ENCODE results near the gene SYNDIG1. TPM values are rescaled to one million over a fixed set of nuclear protein-coding genes. Genes with fewer than 3 reads are reported as not detected.

The SYNDIG1 gene
- total RNA-seq, 1 donor from 2014 or later = 5.7 TPM

GRCh38 chr20:24658920-24659660, 189.7 kb downstream of the SYNDIG1 start:
- peaks cover 3% of the 10 kb centered on the region for H3K4me1 Mint-ChIP-seq (ENCODE audit: low read depth, unreplicated experiment)
- no peaks in the 10 kb centered on the region for H4K20me1 ChIP-seq (ENCODE audit: insufficient read depth, low read length)
- H3K9ac ChIP-seq (ENCODE audit: low read length) = no peak overlapping the region
- peaks cover 3% of the 10 kb centered on the region for H3K36me3 Mint-ChIP-seq (ENCODE audit: low read depth, unreplicated experiment)
- no peaks in the 10 kb centered on the region for H3K9me3 ChIP-seq (ENCODE audit: insufficient read depth, low read depth, low read length)
- H3K27me3 ChIP-seq (ENCODE audit: insufficient read depth, low read length) = no peaks in the 10 kb centered on the region
- no peak overlapping the region for H3K4me2 ChIP-seq (ENCODE audit: low read length)
- H3K27ac Mint-ChIP-seq (ENCODE audit: unreplicated experiment) = no peak overlapping the region
- H3K4me3 ChIP-seq (ENCODE audit: insufficient read depth, low read depth, low read length) = no peak overlapping the region
- no peak overlapping the region for H2AFZ ChIP-seq (ENCODE audit: low read depth, low read length)
- no peak overlapping the region for H3K27ac ChIP-seq (ENCODE audit: low read depth, low read length)
- H3K9me3 Mint-ChIP-seq (ENCODE audit: unreplicated experiment) = no peaks in the 10 kb centered on the region
- DNase-seq (ENCODE audit: low read depth) = no peak
- H3K36me3 ChIP-seq (ENCODE audit: insufficient read depth, low read length) = no peaks in the 10 kb centered on the region
- peaks cover 23% of the 10 kb centered on the region for H3K4me1 ChIP-seq (ENCODE audit: insufficient read depth, low read length)
- TF ChIP-seq EZH2 (IDR thresholded peaks at IDR 0.05; ENCODE audit: insufficient read depth, low read length) = no peak
- TF ChIP-seq CTCF (IDR thresholded peaks at IDR 0.05; ENCODE audit: insufficient read depth, low read depth, low read length) = no peak
- H3K79me2 ChIP-seq (ENCODE audit: insufficient read depth, low read length) = no peaks in the 10 kb centered on the region
- FAIRE-seq = no peak
- no peak overlapping the region for H3K4me3 Mint-ChIP-seq (ENCODE audit: unreplicated experiment)
- peaks cover 22% of the 10 kb centered on the region for H3K27me3 Mint-ChIP-seq (ENCODE audit: low read depth, unreplicated experiment)

- no peak overlapping the region for H3K4me3 Mint-ChIP-seq (ENCODE audit: unreplicated experiment)
- peaks cover 1% of the 10 kb centered on the region for H3K4me1 Mint-ChIP-seq (ENCODE audit: low read depth, unreplicated experiment)
- H4K20me1 ChIP-seq (ENCODE audit: insufficient read depth, low read length) = no peaks in the 10 kb centered on the region
- no peaks in the 10 kb centered on the region for H3K79me2 ChIP-seq (ENCODE audit: insufficient read depth, low read length)
- H3K27ac Mint-ChIP-seq (ENCODE audit: unreplicated experiment) = no peak overlapping the region
- H3K36me3 Mint-ChIP-seq (ENCODE audit: low read depth, unreplicated experiment) = peaks cover 3% of the 10 kb centered on the region
- no peak overlapping the region for H2AFZ ChIP-seq (ENCODE audit: low read depth, low read length)
- no peak overlapping the region for H3K27ac ChIP-seq (ENCODE audit: low read depth, low read length)
- H3K9ac ChIP-seq (ENCODE audit: low read length) = no peak overlapping the region
- peaks cover 3% of the 10 kb centered on the region for H3K9me3 Mint-ChIP-seq (ENCODE audit: unreplicated experiment)
- no peaks in the 10 kb centered on the region for H3K27me3 ChIP-seq (ENCODE audit: insufficient read depth, low read length)
- no peaks in the 10 kb centered on the region for H3K36me3 ChIP-seq (ENCODE audit: insufficient read depth, low read length)
- no peak overlapping the region for H3K4me2 ChIP-seq (ENCODE audit: low read length)
- H3K27me3 Mint-ChIP-seq (ENCODE audit: low read depth, unreplicated experiment) = peaks cover 25% of the 10 kb centered on the region
- H3K4me3 ChIP-seq (ENCODE audit: insufficient read depth, low read depth, low read length) = no peak overlapping the region
- TF ChIP-seq CTCF (IDR thresholded peaks at IDR 0.05; ENCODE audit: insufficient read depth, low read depth, low read length) (no peak), EZH2 (IDR thresholded peaks at IDR 0.05; ENCODE audit: insufficient read depth, low read length) (no peak)
- DNase-seq (ENCODE audit: low read depth) (no peak), FAIRE-seq (no peak)
- peaks cover 23% of the 10 kb centered on the region for H3K4me1 ChIP-seq (ENCODE audit: insufficient read depth, low read length)
- no peaks in the 10 kb centered on the region for H3K9me3 ChIP-seq (ENCODE audit: insufficient read depth, low read depth, low read length)
Observed at GRCh38 chr20:24659835-24660234, 190.4 kb downstream of the SYNDIG1 start.

GRCh38 chr20:24660651-24661050, 191.2 kb downstream of the SYNDIG1 start:
- Mint-ChIP-seq H3K9me3 (ENCODE audit: unreplicated experiment) (peaks cover 3% of the 10 kb centered on the region), H3K36me3 (ENCODE audit: low read depth, unreplicated experiment) (peaks cover 3% of the 10 kb centered on the region), H3K4me3 (ENCODE audit: unreplicated experiment) (no peak overlapping the region), H3K4me1 (ENCODE audit: low read depth, unreplicated experiment) (no peaks in the 10 kb centered on the region), H3K27ac (ENCODE audit: unreplicated experiment) (no peak overlapping the region), H3K27me3 (ENCODE audit: low read depth, unreplicated experiment) (peaks cover 31% of the 10 kb centered on the region)
- Histone ChIP-seq H3K27me3 (ENCODE audit: insufficient read depth, low read length) (no peaks in the 10 kb centered on the region), H3K36me3 (ENCODE audit: insufficient read depth, low read length) (no peaks in the 10 kb centered on the region), H2AFZ (ENCODE audit: low read depth, low read length) (no peak overlapping the region), H3K4me2 (ENCODE audit: low read length) (no peak overlapping the region), H4K20me1 (ENCODE audit: insufficient read depth, low read length) (no peaks in the 10 kb centered on the region), H3K9me3 (ENCODE audit: insufficient read depth, low read depth, low read length) (no peaks in the 10 kb centered on the region), H3K4me3 (ENCODE audit: insufficient read depth, low read depth, low read length) (no peak overlapping the region), H3K9ac (ENCODE audit: low read length) (no peak overlapping the region), H3K79me2 (ENCODE audit: insufficient read depth, low read length) (no peaks in the 10 kb centered on the region), H3K27ac (ENCODE audit: low read depth, low read length) (no peak overlapping the region), H3K4me1 (ENCODE audit: insufficient read depth, low read length) (peaks cover 23% of the 10 kb centered on the region)
- FAIRE-seq (no peak), DNase-seq (ENCODE audit: low read depth) (no peak)
- no peak for TF ChIP-seq EZH2 (IDR thresholded peaks at IDR 0.05; ENCODE audit: insufficient read depth, low read length)
- no peak for TF ChIP-seq CTCF (IDR thresholded peaks at IDR 0.05; ENCODE audit: insufficient read depth, low read depth, low read length)

Measured in astrocyte (in vitro differentiated cells and primary cell).